GM18507 (cell line): ENCODE results near the gene RHEB.

Experiments
- DNase-seq: peaks from one replicate; pipeline ENCODE4 v3.0.0; 2011; ENCODE audit warnings: low read depth; ENCODE audit not compliant: insufficient read length; ENCODE audit errors: extremely low spot score
- FAIRE-seq: peaks from 2 replicates; lab custom pipeline; 2011; peaks lifted over from hg19 to GRCh38; lab: Jason Lieb, UNC

Gene RHEB

GRCh38 chr7:151426904-151427704, 92.6 kb downstream of the RHEB start:
- no peak for DNase-seq
- no peak for FAIRE-seq

DNA sequence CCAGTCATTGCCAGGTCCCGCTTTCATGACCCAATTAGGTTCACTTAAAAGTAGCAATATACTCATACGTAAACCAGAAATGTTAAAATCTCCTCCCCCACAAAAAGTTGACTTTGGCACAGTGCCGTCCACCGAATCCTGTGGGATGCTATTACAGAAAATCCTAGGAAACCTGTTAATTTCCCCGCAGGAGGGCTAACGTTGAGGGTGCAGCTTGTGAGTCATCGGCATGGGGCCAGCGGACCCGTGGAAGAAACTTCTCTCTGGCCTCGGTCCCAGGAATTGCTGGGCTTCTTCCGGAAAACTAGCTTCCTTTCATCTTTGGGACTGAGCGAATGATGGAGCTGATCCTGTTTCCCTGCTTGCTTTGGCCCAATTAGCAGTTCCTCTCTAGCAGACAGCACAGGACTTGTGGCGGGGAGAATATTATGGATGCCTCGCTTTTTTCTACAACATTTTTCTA, 93.2 kb downstream of the RHEB start:
- DNase-seq, result no peak
- no peak for FAIRE-seq

- FAIRE-seq, result no peak
- DNase-seq, result no peak
These were observed 93.8 kb downstream of the RHEB start for GRCh38 chr7:151425670-151426440.

DNA sequence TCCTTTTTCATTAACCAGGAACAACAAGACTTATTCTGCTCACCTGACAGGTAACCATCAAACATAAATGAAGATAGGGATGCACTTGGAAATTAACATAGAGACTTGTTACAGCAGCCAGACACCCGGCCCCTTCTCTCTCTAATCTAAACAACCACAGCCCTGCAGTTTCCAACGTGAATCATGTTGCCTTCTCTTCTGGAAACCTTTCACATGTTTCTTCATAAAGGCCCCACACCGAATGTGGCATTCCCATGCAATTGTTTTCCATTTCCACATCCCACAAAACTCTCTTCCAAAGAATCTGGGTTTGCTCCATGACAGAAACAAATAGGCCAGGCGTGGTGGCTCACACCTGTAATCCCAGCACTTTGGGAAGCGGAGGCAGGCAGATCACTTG, 94.9 kb downstream of the RHEB start:
- DNase-seq (no peak), FAIRE-seq (no peak)

DNA sequence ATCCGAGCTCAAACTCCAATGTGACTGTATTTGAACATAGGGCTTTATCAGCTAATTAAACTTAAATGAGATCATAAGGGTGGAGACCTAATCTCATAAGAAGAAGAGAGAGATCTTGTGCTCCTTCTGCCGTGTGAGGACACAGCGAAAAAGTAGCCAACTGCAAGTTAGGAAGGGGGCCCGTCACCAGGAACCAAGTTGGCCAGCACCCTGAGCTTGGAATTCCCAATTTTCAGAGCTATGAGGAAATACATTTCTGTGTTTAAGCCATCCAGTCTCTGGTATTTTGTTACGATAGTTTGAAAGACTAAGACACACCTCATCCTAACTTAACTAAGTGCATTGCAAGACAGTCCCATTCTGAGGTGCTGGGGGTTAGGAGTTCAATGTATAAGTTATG, 95.8 kb downstream of the RHEB start:
- FAIRE-seq, result no peak
- no peak for DNase-seq

- FAIRE-seq (no peak), DNase-seq (no peak)
These were observed 96.5 kb downstream of the RHEB start for GRCh38 chr7:151423226-151423625.

GRCh38 chr7:151422212-151422611, 97.5 kb downstream of the RHEB start:
- DNase-seq (no peak), FAIRE-seq (no peak)

DNA sequence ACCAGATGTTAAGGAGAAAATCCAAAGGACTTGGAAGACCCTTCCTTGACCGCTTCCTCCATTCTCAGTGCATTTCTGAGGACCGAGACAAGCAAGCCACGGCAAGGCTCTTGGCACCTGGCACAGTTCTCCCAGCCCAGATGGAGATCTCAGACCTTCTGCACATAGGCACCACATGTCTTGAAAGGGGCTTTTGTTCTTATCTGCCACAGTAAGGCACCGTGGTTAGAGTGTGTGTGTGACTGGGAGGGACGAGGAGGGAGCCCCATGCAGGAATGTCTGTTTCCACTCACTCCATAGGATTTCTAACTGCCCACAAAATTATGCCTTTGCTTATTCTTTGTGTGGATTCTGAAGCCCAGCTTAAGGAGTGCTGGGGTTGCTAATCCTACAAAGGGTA, 99.6 kb downstream of the RHEB start:
- DNase-seq (no peak), FAIRE-seq (no peak)

DNA sequence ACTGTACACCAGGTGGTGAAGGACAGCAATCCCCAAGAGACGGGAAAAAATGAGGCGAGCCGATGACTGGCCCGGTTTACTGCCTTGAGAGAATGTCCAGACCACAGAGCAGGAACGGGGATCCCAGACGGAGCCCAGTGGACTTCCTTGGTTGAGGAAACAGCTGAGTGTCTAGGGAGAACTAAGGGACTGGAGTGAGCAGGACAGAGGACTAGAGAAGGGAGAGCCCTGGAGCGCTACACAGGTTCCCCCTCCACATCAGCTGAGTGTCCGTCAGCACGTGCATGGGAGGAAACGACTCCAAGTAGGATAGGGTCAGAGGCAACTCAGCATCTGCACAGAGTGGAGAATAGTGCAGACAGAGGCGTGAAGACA, 102.8 kb downstream of the RHEB start:
- no peak for FAIRE-seq
- DNase-seq, result no peak

- FAIRE-seq (no peak), DNase-seq (no peak)
These were observed 103.4 kb downstream of the RHEB start for GRCh38 chr7:151416112-151416940.
